ENCODE results near the gene MESP1.
A peak's percentile ranks its signal among the peaks of the same experiment; 100 is the strongest.

Gene MESP1

DNA sequence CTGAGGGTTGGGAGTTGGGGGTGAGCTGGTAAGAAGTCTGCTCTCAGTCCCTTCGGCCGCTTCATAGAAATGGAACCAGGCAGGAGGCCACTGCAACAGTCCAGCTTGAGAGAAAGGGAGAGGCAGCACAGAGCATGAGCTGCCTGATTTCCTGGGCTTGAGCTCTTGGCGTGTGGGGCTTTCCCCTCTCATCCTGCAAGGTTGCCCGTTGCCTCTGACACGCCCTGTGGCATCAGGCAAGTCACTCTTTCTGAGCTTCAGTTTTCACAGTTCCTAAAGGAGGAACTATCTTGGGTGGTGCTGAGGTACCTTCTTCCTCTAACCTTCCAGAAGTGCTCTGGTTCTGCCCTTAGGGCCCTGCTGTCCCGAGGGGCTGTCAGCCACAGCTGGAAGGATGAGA lies 30.0 kb upstream of the MESP1 start:
- peak in 1 of 3 experiments; percentile 18 for DNase-seq (ENCODE audit: low read depth in 3 of 3)

DNA sequence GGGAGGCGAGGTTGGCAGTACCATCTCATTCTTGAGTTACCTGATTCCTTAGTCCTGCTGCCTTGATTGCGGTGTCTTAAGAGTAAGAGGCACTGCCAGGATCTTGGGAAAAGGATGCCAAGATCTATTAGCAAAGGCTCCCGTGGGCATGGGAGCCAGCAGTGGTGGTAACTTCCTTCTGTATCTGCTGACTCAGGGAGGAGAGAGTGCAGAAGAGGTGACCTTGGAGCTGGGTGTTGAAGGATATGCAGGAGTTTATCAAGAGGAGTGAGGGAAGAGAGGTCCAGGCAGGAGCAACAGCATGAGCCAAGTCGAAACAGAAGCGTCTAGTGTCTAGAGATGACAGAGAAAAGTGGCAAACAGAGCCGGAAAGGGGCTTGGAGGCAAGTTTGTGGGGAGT lies 29.6 kb upstream of the MESP1 start:
- no peak for DNase-seq (ENCODE audit: low read depth in 3 of 3)

DNA sequence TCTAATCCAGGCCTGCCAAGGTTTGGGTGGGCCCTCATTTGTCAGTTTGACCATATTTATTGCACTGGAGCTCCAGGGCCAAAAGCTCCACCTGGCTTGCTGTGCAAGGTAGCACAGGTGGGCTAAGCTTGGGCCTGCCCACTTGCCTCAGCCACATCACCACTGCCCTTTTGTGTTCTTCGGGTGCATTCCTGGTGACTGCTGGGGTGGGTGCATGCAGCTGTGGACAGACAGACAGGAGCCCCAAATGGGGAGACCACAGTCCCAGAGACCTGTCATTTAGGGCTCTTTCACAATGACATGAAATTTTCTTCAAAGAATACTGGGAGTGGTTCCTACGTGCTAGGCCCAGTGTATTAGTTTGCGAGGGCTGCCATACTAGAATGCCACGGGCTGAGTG lies 27.8 kb upstream of the MESP1 start:
- no peak for DNase-seq (ENCODE audit: low read depth in 3 of 3)

DNA sequence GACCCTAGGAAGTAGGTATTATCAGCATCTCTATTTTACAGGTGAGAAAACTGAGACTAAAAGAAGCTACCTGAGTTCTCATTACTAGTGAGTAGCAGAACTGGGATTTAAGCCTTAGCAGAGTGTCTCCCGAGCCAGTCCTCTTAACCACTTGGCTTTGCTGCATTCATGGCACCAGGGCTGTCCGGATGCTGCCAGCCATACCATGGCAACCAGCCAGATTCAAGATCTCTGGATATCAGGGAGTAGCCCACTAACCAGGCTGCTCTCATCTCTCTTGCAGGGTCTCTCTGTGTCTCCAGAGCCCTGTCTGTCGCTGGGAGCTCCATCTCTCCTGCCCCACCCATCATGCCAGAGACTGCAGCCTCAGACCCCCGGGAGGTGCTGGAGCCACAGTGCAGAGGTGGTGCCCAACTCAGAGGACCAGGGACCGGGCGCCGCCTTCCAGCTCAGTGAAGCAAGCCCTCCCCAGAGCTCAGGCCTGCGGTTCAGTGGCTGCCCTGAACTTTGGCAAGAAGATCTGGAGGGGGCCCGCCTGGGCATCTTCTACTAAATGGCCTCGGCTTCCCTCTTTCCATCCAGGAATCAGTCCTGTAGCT lies 26.8 kb upstream of the MESP1 start:
- no peak for DNase-seq (ENCODE audit: low read depth in 3 of 3)

- DNase-seq (ENCODE audit: low read depth in 3 of 3), result no peak
These were observed 26.2 kb upstream of the MESP1 start for GRCh38 chr15:89777073-89777751.

DNA sequence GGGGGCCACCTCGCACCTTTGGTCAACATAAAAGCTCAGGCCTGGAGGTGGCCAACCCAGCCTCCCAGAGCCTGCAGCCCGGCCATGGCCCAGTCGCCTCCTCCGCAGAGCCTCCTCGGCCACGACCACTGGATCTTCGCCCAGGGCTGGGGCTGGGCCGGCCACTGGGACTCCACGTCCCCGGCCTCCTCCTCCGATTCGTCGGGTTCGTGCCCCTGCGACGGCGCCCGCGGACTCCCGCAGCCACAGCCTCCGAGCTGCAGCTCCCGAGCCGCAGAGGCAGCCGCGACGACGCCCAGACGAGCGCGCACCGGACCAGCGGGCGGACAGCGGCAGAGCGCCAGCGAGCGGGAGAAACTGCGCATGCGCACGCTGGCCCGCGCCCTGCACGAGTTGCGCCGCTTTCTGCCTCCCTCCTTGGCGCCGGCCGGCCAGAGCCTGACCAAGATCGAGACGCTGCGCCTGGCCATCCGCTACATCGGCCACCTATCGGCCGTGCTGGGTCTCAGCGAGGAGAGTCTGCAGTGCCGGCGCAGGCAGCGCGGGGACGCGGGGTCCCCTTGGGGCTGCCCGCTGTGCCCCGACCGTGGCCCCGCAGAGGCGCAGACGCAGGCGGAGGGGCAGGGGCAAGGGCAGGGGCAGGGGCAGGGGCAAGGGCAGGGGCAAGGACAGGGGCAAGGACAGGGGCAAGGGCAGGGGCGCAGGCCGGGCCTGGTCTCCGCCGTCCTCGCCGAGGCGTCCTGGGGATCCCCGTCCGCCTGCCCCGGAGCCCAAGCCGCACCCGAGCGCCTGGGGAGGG lies 25.4 kb upstream of the MESP1 start, which contains the start of gene MESP2:
MESP2 (plus strand) TSS at position 59 of the 799 bp plus-strand sequence; CDS start at position 85, 26 bp downstream.
- DNase-seq (ENCODE audit: low read depth in 3 of 3), result peak; percentile 7 to 52 (median 33)

- no peak for DNase-seq (ENCODE audit: low read depth in 3 of 3)
These were observed 24.8 kb upstream of the MESP1 start for GRCh38 chr15:89775815-89776214.

GRCh38 chr15:89774492-89774891 lies 23.4 kb upstream of the MESP1 start:
- no peak for DNase-seq (ENCODE audit: low read depth in 3 of 3)

DNA sequence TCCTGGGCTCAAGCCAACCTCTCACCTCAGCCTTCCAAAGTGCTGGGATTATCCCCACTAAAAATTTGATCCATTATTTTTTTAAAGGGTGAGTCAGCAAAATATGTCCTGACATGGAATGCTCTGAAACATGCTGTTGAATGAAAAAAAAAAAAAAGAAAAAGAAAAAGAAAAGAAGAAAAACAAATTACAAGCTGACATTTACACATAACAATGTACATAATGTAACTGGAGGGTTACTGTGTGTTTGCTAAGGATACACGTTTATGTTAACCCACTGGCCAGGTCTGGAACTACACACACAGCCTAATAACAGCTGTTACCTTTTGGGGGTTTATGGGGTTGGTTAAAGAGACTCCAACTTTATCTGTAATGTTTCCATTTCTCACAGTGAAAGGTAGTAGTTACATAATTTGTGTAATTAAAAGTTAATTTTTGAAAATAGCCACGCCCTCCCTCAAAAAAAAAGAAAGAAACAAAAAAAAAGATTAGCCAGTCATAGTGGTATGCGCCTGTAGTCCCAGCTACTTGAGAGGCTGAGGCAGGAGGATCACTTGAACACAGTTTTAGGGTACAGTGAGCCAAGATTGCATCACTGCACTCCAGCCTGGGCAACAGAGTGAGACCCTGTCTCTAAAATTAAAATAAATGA lies 22.0 kb upstream of the MESP1 start:
- no peak for DNase-seq (ENCODE audit: low read depth in 3 of 3)

DNA sequence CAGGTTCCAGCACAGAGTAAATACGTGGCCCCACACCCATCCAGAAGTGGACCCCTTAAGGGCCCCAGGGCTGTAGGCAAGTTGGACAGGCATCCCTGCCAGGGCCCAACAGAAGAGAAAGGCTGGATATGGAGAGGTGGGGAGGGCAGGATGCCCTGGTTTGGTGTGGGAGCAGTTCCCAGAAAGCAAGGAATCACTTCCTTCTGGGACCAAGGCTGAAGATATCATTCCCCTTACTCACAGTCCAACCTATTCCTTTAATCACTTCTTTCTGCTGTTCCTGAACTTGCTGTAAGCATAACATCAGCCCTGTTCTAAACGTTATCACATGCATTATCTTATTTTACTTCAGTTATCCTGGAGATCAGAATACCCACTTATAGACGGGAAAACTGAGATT lies 19.0 kb upstream of the MESP1 start:
- DNase-seq (ENCODE audit: low read depth in 3 of 3), result no peak

DNA sequence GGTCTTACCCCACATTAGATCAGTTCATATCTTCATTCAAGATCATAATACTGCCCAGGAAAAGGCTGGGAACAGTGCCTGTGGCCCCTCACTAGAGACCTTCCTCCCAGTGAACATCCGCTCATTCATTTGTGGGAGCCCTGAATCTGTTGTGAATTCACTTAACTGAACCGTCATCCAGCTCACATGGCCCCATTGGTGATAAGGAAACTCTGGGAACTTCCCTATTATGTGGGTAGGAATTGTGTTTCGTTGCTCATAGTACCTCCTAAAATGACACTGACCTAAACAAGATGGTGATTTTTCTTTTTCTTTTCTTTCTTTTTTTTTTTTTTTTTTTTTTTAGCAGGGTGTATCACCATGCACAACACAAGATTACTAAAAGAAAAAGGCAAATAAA lies 18.3 kb upstream of the MESP1 start:
- DNase-seq (ENCODE audit: low read depth in 3 of 3), result no peak

DNA sequence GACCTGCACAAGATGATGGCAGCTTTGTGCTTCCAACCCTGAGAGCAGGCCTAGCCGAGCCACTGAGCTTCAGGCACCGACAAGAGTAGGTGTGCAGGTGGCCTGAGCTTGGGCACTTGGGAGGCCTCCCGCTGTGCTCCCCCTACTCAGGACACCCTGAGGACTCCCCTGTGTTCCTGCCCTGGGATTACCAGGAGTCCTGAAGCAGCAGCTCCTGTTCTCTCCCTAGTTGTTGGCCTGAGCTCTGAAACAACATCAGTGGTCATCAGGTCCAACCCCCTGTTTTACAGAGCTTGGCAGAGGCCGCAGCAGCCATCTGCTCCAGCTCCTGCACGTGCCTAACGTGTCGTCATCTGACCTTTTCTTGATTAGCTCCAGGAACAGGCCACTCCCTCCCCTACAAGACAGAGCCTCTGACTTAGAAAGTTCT lies 17.0 kb upstream of the MESP1 start:
- no peak for DNase-seq (ENCODE audit: low read depth in 3 of 3)

- DNase-seq (ENCODE audit: low read depth in 3 of 3), result no peak
These were observed 16.4 kb upstream of the MESP1 start for GRCh38 chr15:89767411-89767915.

GRCh38 chr15:89766357-89767311 lies 15.6 kb upstream of the MESP1 start:
- no peak for DNase-seq (ENCODE audit: low read depth in 3 of 3)

- no peak for DNase-seq (ENCODE audit: low read depth in 3 of 3)
These were observed 14.6 kb upstream of the MESP1 start for GRCh38 chr15:89765694-89766093.

DNA sequence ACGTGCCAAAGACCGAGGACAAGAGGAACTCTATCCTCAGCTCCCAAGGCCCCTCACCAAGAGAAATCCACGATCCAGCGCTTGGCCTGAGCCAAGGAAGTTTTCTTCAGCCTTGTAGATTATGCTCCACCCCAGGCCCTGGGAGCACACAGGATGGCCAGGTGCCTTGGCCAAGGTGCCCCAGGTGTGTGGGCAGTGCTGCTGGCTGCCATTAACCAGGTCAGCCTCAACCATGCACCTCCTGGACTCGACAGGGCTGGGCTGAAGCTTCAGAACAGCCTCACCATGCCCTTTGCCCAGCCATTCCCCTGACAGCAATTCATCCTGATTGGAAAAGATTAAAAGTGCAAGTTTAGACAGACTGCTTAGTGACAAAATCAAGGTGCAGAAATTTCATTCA lies 10.9 kb upstream of the MESP1 start:
- no peak for DNase-seq (ENCODE audit: low read depth in 3 of 3)

GRCh38 chr15:89761009-89761831 lies 10.2 kb upstream of the MESP1 start:
- no peak for DNase-seq (ENCODE audit: low read depth in 3 of 3)

GRCh38 chr15:89760303-89761008 lies 9.4 kb upstream of the MESP1 start:
- DNase-seq (ENCODE audit: low read depth in 3 of 3), result peak; percentile 40 to 72 (median 46)

DNA sequence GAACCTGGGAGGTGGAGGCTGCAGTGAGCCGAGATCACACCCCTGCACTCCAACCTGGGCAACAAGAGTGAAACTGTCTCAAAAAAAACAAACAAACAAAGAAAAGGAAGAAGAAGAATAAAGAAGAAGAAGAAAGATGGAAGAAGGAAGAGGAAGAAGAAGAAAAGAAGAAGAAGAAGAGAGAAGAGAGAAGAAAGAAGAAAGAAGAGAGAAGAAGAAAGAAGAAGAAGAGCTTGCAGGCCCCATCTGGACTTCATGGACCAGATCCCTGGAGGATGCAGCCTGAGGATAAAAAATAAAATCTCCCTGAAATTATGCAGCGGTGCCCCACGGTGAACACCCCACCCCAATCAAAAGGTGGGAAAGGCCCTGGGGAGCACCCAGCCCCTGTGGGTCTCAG lies 8.8 kb upstream of the MESP1 start:
- no peak for DNase-seq (ENCODE audit: low read depth in 3 of 3)

Measured in stimulated activated CD4-positive, alpha-beta T cell treated with anti-CD3 and anti-CD28 coated beads, TNF-alpha, amount 100 ng/mL, for 24 hours (primary cell).